ENCODE measurements around the gene NFATC4. TPM values are rescaled to one million over a fixed set of nuclear protein-coding genes. Genes with fewer than 3 reads are reported as not detected.
A peak's percentile ranks its signal among the peaks of the same experiment; 100 is the strongest.
"Not testable (repeated sequence)": the region's sequence is repeated elsewhere in the genome, so short reads cannot be mapped to it uniquely, and the experiment has no call there.

Gene NFATC4
- total RNA-seq, 2 donors from 2014 or later: not detected

GRCh38 chr14:24348186-24348585 is 19.8 kb upstream of the NFATC4 start:
- H3K9me3 Mint-ChIP-seq: no peaks in the 10 kb centered on the region
- DNase-seq (ENCODE audit: low spot score) (no peak), ATAC-seq (no peak)
- no peak overlapping the region for H3K27ac Mint-ChIP-seq
- H3K4me1 Mint-ChIP-seq (ENCODE audit: low read depth in 2 of 2): no peaks in the 10 kb centered on the region
- no peak overlapping the region for H3K4me3 Mint-ChIP-seq
- H3K27me3 Mint-ChIP-seq: peaks cover 25 to 51% of the 10 kb centered on the region in 2 donors
- no peaks in the 10 kb centered on the region for H3K36me3 Mint-ChIP-seq

DNA sequence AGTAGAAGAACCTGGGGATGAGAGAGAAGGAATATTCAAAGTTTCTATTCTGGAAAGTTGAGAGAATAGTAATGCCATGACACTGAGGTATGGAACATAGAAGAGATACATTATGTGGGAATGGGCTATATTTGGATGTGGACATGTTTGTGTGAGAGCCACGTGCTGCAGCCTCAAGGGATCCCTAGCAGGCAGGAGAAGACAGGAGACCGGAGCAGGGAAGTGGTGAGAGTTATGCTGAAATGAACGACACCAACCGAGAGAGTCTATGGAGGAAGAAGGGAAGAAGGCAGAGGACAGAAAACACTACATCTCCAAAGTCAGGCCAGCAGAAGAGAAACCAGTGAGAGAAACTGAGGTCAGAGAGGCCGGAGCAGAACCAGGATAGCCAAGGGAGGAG is 18.2 kb upstream of the NFATC4 start:
- Mint-ChIP-seq H3K9me3 (no peaks in the 10 kb centered on the region), H3K27ac (no peak overlapping the region), H3K4me1 (ENCODE audit: low read depth in 2 of 2) (peaks cover 0 to 3% of the 10 kb centered on the region in 2 donors), H3K27me3 (peaks cover 30 to 53% of the 10 kb centered on the region in 2 donors), H3K36me3 (no peaks in the 10 kb centered on the region), H3K4me3 (no peak overlapping the region)
- no peak for ATAC-seq
- DNase-seq (ENCODE audit: low spot score): no peak

DNA sequence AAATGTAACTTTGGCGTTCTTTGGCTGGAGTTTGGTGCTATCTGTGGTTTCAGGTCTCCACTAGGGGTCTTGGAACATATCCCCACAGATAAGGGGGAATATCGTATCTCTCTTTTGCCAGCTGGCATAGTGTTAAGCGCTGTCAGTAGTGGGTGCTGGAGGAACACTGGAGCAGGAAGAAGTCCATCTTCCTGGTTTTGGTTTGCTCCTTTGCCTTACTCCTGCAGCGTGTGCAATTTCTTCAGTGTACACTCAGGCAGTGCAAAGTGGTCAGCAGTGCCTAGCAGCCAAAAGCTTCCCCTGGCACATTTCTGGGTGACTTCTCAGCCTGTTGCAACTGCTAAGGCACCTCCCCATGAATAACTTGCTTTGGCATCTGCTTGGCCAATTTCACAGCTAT is 16.5 kb upstream of the NFATC4 start:
- Mint-ChIP-seq H3K4me3 (no peak overlapping the region), H3K27me3 (peaks cover 25 to 53% of the 10 kb centered on the region in 2 donors), H3K36me3 (no peaks in the 10 kb centered on the region)

GRCh38 chr14:24353559-24354481 is 14.2 kb upstream of the NFATC4 start:
- peaks cover 0 to 3% of the 10 kb centered on the region in 2 donors for H3K4me1 Mint-ChIP-seq (ENCODE audit: low read depth in 2 of 2)
- ATAC-seq (no peak), DNase-seq (ENCODE audit: low spot score) (no peak)
- no peak overlapping the region for H3K27ac Mint-ChIP-seq
- H3K27me3 Mint-ChIP-seq: peaks cover 28 to 46% of the 10 kb centered on the region in 2 donors
- no peaks in the 10 kb centered on the region for H3K36me3 Mint-ChIP-seq
- H3K9me3 Mint-ChIP-seq: no peaks in the 10 kb centered on the region
- no peak overlapping the region for H3K4me3 Mint-ChIP-seq

More for the DNA sequence above, 16.5 kb upstream of the NFATC4 start:
- DNase-seq (ENCODE audit: low spot score): no peak
- H3K27ac Mint-ChIP-seq: no peak overlapping the region
- no peak for ATAC-seq
- no peaks in the 10 kb centered on the region for H3K9me3 Mint-ChIP-seq
- H3K4me1 Mint-ChIP-seq (ENCODE audit: low read depth in 2 of 2): peaks cover 0 to 3% of the 10 kb centered on the region in 2 donors

GRCh38 chr14:24354482-24354825 is 13.5 kb upstream of the NFATC4 start:
- H3K4me1 Mint-ChIP-seq (ENCODE audit: low read depth in 2 of 2); H3K36me3 Mint-ChIP-seq; ATAC-seq; H3K9me3 Mint-ChIP-seq; H3K4me3 Mint-ChIP-seq; H3K27ac Mint-ChIP-seq; DNase-seq (ENCODE audit: low spot score): not testable (repeated sequence)
- H3K27me3 Mint-ChIP-seq: peaks cover 26 to 40% of the 10 kb centered on the region in 2 donors

DNA sequence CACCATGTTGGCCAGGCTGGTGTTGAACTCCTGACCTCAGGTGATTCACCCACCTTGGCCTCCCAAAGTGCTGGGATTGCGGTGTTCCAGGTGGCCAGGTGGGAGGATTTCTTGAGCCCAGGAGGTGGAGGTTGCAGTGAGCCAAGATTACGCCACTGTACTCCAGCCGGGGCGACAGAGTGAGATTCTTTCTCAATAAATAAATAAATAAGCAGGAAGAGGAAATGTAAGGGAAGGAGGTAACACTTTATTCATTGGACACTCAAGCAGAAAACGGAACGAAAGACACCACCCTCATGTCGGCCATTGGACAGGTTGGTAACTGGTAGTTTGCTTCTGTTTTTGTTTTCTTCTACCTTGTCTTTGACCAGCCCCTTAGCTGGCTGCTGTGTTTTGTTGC is 13.0 kb upstream of the NFATC4 start:
- Mint-ChIP-seq H3K4me1 (ENCODE audit: low read depth in 2 of 2) (peaks cover 0 to 3% of the 10 kb centered on the region in 2 donors), H3K27ac (no peak overlapping the region), H3K27me3 (peaks cover 20 to 35% of the 10 kb centered on the region in 2 donors), H3K4me3 (no peak overlapping the region), H3K36me3 (no peaks in the 10 kb centered on the region), H3K9me3 (no peaks in the 10 kb centered on the region)
- DNase-seq (ENCODE audit: low spot score) (no peak), ATAC-seq (no peak)

GRCh38 chr14:24356208-24356607 is 11.8 kb upstream of the NFATC4 start:
- ATAC-seq (no peak), DNase-seq (ENCODE audit: low spot score) (no peak)
- H3K36me3 Mint-ChIP-seq: no peaks in the 10 kb centered on the region
- H3K4me3 Mint-ChIP-seq: no peak overlapping the region
- no peak overlapping the region for H3K27ac Mint-ChIP-seq
- peaks cover 0 to 3% of the 10 kb centered on the region in 2 donors for H3K4me1 Mint-ChIP-seq (ENCODE audit: low read depth in 2 of 2)
- H3K27me3 Mint-ChIP-seq: peaks cover 17 to 36% of the 10 kb centered on the region in 2 donors
- no peaks in the 10 kb centered on the region for H3K9me3 Mint-ChIP-seq

GRCh38 chr14:24360281-24360680 is 7.7 kb upstream of the NFATC4 start:
- Mint-ChIP-seq H3K9me3 (no peaks in the 10 kb centered on the region), H3K36me3 (no peaks in the 10 kb centered on the region), H3K4me1 (ENCODE audit: low read depth in 2 of 2) (peaks cover 3 to 5% of the 10 kb centered on the region in 2 donors), H3K27ac (no peak overlapping the region), H3K4me3 (no peak overlapping the region), H3K27me3 (peaks cover 19 to 29% of the 10 kb centered on the region in 2 donors)
- DNase-seq (ENCODE audit: low spot score): no peak
- no peak for ATAC-seq

DNA sequence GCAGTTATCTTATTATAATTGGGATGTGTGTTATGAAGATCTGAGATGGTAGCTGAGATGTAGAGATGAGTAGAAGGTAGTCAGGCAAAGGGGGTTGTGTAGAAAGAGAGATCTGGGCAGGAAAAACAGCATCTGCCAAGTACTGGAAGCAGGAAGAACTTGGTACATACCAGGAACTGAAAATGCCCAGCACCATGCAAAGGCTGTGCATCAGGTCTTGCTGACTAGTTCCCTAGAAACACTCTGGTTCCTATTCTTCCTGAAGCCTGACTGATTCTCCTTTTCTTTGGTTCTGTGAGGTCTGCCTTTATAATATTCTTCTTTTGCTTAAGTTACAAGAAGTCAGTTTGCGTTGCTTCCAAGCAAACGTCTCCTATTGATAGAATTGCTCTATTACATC is 6.7 kb upstream of the NFATC4 start:
- peaks cover 26 to 39% of the 10 kb centered on the region in 2 donors for H3K27me3 Mint-ChIP-seq
- peaks cover 11 to 13% of the 10 kb centered on the region in 2 donors for H3K4me1 Mint-ChIP-seq (ENCODE audit: low read depth in 2 of 2)
- DNase-seq (ENCODE audit: low spot score): no peak
- H3K4me3 Mint-ChIP-seq: no peak overlapping the region
- H3K27ac Mint-ChIP-seq: no peak overlapping the region
- no peaks in the 10 kb centered on the region for H3K36me3 Mint-ChIP-seq
- no peaks in the 10 kb centered on the region for H3K9me3 Mint-ChIP-seq
- no peak for ATAC-seq

GRCh38 chr14:24362241-24362960 is 5.6 kb upstream of the NFATC4 start:
- no peak for DNase-seq (ENCODE audit: low spot score)
- no peak for ATAC-seq
- Mint-ChIP-seq H3K4me3 (no peak overlapping the region), H3K27me3 (peaks cover 30 to 46% of the 10 kb centered on the region in 2 donors), H3K9me3 (no peaks in the 10 kb centered on the region), H3K36me3 (no peaks in the 10 kb centered on the region), H3K27ac (no peak overlapping the region), H3K4me1 (ENCODE audit: low read depth in 2 of 2) (peaks cover 18% of the 10 kb centered on the region in 2 donors)

DNA sequence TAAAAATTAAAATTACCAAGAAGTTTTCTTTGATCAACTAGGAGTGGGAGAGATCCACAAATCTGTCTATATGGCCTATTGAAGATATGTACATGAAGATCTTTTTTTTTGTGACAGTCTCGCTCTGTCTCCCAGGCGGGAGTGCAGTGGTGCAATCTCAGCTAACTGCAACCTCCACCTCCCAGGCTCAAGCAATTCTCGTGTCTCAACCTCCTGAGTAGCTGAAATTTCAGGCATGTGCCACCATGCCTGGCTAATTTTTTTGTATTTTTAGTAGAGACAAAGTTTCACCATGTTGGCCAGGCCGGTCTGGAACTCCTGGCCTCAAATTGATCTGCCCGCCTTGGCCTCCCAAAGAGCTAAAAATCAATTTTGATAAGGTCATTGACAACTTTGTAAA is 4.6 kb upstream of the NFATC4 start:
- peaks cover 33 to 50% of the 10 kb centered on the region in 2 donors for H3K27me3 Mint-ChIP-seq
- H3K36me3 Mint-ChIP-seq: no peaks in the 10 kb centered on the region
- no peak for ATAC-seq
- H3K4me1 Mint-ChIP-seq (ENCODE audit: low read depth in 2 of 2): peaks cover 21 to 23% of the 10 kb centered on the region in 2 donors
- H3K9me3 Mint-ChIP-seq: no peaks in the 10 kb centered on the region
- no peak for DNase-seq (ENCODE audit: low spot score)
- no peak overlapping the region for H3K27ac Mint-ChIP-seq
- no peak overlapping the region for H3K4me3 Mint-ChIP-seq

GRCh38 chr14:24364841-24365240 is 3.1 kb upstream of the NFATC4 start:
- H3K27ac Mint-ChIP-seq: no peak overlapping the region
- no peaks in the 10 kb centered on the region for H3K9me3 Mint-ChIP-seq
- H3K4me1 Mint-ChIP-seq (ENCODE audit: low read depth in 2 of 2): peaks cover 21 to 26% of the 10 kb centered on the region in 2 donors
- no peak overlapping the region for H3K4me3 Mint-ChIP-seq
- ATAC-seq (no peak), DNase-seq (ENCODE audit: low spot score) (no peak)
- no peaks in the 10 kb centered on the region for H3K36me3 Mint-ChIP-seq
- peaks cover 37 to 58% of the 10 kb centered on the region in 2 donors for H3K27me3 Mint-ChIP-seq

GRCh38 chr14:24365600-24366412 is 2.2 kb upstream of the NFATC4 start:
- Mint-ChIP-seq H3K9me3 (no peaks in the 10 kb centered on the region), H3K27me3 (peaks cover 37 to 53% of the 10 kb centered on the region in 2 donors), H3K27ac (no peak overlapping the region), H3K4me1 (ENCODE audit: low read depth in 2 of 2) (peaks cover 21 to 26% of the 10 kb centered on the region in 2 donors), H3K36me3 (no peaks in the 10 kb centered on the region), H3K4me3 (peak overlapping the region; percentile 68)
- DNase-seq (ENCODE audit: low spot score) (no peak), ATAC-seq (peak; percentile 72 to 74)
